ENCODE data around the gene USP32. TPM values are rescaled to one million over a fixed set of nuclear protein-coding genes. Genes with fewer than 3 reads are reported as not detected.

USP32 gene
- total RNA-seq, 4 donors from 2014 or later, result 29.1 to 74.1 (median 42.5) TPM

DNA sequence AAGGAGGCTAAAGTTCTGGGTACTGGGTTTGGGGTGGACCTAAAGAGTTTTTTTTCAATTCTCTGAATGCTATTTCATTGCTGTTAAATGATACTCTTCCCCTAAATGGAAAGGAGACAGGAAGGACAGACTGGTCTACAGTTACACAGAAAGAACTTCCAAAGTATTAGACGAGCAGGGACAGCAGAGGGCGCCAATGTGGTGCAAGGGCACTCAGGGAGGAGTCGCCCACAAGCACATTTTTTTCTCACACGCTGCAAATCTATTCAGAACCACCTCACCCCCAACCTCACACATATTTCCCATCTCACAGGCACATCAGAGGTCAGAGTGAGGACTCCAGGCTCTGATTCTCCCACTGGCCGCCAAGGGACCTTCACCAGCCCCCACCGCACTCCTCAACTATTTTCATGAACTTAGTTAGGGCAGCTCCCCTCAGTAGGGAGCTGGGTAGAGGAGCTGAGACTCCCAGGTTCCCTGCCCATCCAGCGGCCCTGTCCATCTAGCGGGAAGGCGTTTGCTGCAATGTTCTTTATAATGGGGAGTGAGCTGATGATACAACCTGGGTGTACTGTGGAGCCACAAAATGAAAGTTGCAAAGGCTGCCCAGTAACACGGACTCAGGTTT is 248.9 kb downstream of the USP32 start:
- peaks cover 23 to 98% (median 29%) of the 10 kb centered on the region in 4 donors for H3K27me3 ChIP-seq
- TF ChIP-seq POLR2A (IDR thresholded peaks at IDR 0.05), result no peak
- TF ChIP-seq, protein P1, sequence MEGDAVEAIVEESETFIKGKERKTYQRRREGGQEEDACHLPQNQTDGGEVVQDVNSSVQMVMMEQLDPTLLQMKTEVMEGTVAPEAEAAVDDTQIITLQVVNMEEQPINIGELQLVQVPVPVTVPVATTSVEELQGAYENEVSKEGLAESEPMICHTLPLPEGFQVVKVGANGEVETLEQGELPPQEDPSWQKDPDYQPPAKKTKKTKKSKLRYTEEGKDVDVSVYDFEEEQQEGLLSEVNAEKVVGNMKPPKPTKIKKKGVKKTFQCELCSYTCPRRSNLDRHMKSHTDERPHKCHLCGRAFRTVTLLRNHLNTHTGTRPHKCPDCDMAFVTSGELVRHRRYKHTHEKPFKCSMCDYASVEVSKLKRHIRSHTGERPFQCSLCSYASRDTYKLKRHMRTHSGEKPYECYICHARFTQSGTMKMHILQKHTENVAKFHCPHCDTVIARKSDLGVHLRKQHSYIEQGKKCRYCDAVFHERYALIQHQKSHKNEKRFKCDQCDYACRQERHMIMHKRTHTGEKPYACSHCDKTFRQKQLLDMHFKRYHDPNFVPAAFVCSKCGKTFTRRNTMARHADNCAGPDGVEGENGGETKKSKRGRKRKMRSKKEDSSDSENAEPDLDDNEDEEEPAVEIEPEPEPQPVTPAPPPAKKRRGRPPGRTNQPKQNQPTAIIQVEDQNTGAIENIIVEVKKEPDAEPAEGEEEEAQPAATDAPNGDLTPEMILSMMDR (IDR thresholded peaks at IDR 0.05), result peak; percentile 48 to 72 (median 58)
- H3K9me3 ChIP-seq, result no peaks in the 10 kb centered on the region
- H3K27ac ChIP-seq, result no peak overlapping the region
- H3K36me3 ChIP-seq, result no peaks in the 10 kb centered on the region
- intact Hi-C loops (cut with DNase I), result no loop called here
- H3K4me3 ChIP-seq, result peak overlapping the region in 1 of 4 donors; percentile 10
- no peak for DNase-seq
- H3K4me1 ChIP-seq, result peaks cover 23 to 50% (median 27%) of the 10 kb centered on the region in 3 donors
- WGBS, 2 donors, result 7 to 8% methylated on average over 8 of the region's 10 CpGs

DNA sequence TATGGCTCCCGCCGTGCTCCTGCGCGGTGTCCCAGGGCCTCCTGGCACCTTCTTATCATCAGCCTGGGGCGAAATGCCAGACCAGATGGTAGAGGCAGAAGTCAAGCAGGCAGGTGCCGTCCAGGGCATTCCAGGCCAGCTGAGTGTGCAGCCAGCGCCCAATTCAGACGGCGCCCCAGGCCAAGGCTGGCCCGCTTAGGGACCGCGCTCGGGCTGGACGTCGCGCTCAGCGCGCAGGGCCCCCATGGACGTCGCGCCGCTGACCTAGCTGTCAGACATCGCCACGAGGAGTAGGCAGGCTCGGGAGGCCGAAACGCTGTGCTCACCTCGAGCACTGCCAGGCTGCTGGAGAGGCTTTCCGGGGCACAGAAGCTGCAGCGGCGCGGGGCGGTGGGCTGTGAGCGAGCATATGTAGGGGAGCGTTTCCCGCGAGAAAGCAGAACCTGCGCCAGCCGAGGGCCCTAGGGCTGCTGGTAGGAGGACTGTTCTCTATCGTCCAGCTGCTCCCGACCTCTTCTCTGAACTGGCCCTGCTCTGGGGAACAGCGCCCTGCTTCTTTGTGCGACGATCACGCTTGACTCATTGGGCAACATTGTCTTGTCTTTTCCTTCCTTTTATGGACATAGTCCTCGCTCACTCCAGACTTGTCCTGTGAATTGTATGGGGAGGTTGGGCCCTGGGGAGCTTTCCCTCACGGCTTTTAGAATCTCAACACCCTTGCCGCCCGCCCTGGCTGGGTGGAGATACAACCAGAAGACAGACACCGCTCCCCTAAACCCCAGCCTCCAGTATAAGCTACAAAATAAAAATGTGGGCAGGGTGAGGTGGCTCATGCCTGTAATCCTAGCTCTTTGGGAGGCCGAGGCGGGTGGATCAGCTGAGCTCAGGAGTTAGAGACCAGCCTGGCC is 250.6 kb downstream of the USP32 start:
- no peak for DNase-seq
- Histone ChIP-seq H3K9me3 (no peaks in the 10 kb centered on the region), H3K4me3 (peak overlapping the region in 1 of 4 donors; percentile 28), H3K27me3 (peaks cover 23 to 95% (median 29%) of the 10 kb centered on the region in 4 donors), H3K27ac (no peak overlapping the region), H3K4me1 (peaks cover 23 to 50% (median 27%) of the 10 kb centered on the region in 3 donors), H3K36me3 (no peaks in the 10 kb centered on the region)
- intact Hi-C loops (cut with DNase I), result no loop called here
- TF ChIP-seq, protein P1 (IDR thresholded peaks at IDR 0.05), result no peak
- no peak for TF ChIP-seq POLR2A (IDR thresholded peaks at IDR 0.05)
- WGBS, 2 donors, result 9 to 27% methylated on average over 7 to 13 of the region's 52 CpGs

DNA sequence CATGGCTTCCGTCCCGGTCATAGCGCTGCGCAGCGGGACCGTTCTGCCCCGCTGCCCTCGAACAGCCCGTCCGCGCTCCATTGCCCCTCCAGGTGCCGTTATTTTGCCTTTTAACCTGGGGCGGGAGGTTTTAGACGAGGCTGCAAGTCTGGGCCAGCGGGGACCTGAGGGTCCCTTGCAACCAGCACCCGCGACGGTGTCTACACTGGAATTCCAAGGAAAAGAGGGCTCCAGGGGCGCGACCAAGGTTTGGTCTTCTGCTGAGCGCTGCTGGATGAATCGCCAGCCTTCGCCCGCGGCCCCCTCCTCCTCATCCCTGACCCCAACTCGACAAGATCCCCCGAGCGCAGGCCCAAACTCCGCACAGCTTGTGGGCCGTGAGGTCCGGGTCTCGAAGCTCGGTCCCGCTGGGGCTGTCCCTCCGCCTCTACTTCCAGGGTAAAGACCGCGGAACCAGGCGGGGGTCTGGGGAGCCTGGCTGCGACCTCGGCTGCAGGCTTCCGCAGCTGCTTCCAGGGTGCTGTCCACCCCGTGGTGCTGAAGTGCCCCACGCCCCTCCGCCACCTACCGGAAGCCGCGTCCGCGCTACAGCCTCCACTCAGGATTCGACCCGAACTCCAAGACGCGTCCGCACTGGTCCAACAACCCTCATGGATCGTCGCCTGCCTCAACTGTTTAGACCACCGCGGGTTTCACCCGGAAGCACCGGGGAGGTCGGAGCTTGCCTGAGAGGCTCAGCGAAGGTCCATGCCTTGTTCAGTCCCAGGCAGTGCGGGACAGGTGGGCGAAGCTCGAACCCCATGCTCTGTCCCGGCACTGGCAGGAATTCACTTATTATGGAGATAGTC is 252.3 kb downstream of the USP32 start:
- Histone ChIP-seq H3K4me1 (peaks cover 27 to 59% (median 29%) of the 10 kb centered on the region in 3 donors), H3K27me3 (peaks cover 23 to 81% (median 29%) of the 10 kb centered on the region in 4 donors), H3K9me3 (no peaks in the 10 kb centered on the region), H3K4me3 (peak overlapping the region in 1 of 4 donors; percentile 37), H3K36me3 (no peaks in the 10 kb centered on the region), H3K27ac (no peak overlapping the region)
- TF ChIP-seq POLR2A (IDR thresholded peaks at IDR 0.05), result no peak
- TF ChIP-seq, protein P1 (IDR thresholded peaks at IDR 0.05), result peak; percentile 28 to 67 (median 40)
- no peak for DNase-seq
- intact Hi-C loops (cut with DNase I), result loop anchor here (10.0 kb wide), 1 partner anchor 295 kb away; no protein-coding TSS in a partner anchor
- WGBS, 2 donors, result 26 to 27% methylated on average over 11 to 17 of the region's 66 CpGs

DNA sequence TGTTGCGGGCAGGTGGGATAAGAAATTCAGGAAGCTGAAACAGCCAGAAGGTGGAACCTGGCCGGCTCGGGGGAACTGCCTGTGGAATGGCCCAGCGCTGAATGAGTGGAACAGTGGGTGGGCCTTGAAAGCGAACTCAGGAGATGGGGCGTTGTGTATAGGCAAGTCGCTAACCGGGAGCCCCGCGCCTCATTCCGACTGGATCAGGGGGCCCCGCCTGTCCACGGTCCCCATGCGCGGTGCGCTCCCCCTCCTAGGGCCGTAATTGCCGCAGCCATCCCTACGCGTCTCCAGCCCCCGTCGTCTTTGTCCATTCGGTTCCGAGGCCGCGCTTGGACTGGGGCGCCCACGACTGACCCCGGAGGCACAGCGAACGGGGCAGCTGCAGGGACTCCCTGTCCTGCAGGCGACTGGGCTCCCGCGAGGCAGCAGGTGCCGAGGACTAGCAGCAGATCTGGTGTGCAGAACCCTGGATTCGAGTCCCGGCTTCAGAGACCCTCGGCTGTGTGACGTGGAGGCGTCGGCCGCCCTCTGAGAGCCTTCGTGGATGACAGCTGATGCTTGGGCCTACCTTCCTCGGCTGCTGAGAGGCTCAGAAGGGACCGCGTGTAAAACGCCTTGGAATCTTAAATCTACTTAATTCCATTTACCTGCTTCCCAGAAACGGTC is 253.0 kb downstream of the USP32 start:
- Histone ChIP-seq H3K4me1 (peaks cover 31 to 66% (median 37%) of the 10 kb centered on the region in 3 donors), H3K4me3 (no peak overlapping the region), H3K27me3 (peaks cover 23 to 73% (median 29%) of the 10 kb centered on the region in 4 donors), H3K27ac (no peak overlapping the region), H3K36me3 (no peaks in the 10 kb centered on the region), H3K9me3 (no peaks in the 10 kb centered on the region)
- intact Hi-C loops (cut with DNase I), result loop anchor here (10.0 kb wide), 1 partner anchor 296 kb away; no protein-coding TSS in a partner anchor
- no peak for TF ChIP-seq POLR2A (IDR thresholded peaks at IDR 0.05)
- TF ChIP-seq, protein P1 (IDR thresholded peaks at IDR 0.05), result no peak
- DNase-seq, result no peak
- 22 to 24% methylated on average over 8 to 14 of the region's 48 CpGs for WGBS, 2 donors
